Ovary (tissue), 9 donors: ENCODE measurements around the gene KIAA1755. TPM values are rescaled to one million over a fixed set of nuclear protein-coding genes. Genes with fewer than 3 reads are reported as not detected.
"Not testable (repeated sequence)": the region's sequence is repeated elsewhere in the genome, so short reads cannot be mapped to it uniquely, and the experiment has no call there.

Source experiments
- DNase-seq, 5 donors: peaks; one replicate each; pipeline ENCODE4 v3.0.0-alpha.2; 2019 to 2020
- H3K27ac ChIP-seq, 2 donors: fragments of 200-600 bp; one replicate each; pipeline versions ENCODE4 v1.5.1 to v1.8.0; 2019 to 2022
- H3K27me3 ChIP-seq: fragments of 200-600 bp; one replicate; pipeline ENCODE4 v1.8.0; 2022
- H3K36me3 ChIP-seq: fragments of 200-600 bp; sonication (generic); one replicate; pipeline ENCODE4 v1.5.1; 2019
- H3K4me1 ChIP-seq: one replicate; pipeline ENCODE4 v1.8.1; 2013; ENCODE audit warnings: mild to moderate bottlenecking, moderate library complexity; ENCODE audit not compliant: insufficient read depth
- H3K4me3 ChIP-seq: fragments of 200-600 bp; sonication (generic); one replicate; pipeline ENCODE4 v1.5.1; 2017
- H3K9me3 ChIP-seq, 2 donors: fragments of 200-600 bp in 1 of 2; sonication (generic) in 1 of 2; one replicate each; pipeline versions ENCODE4 v1.5.1 to v1.8.1; 2013 to 2019; ENCODE audit warnings: mild to moderate bottlenecking in 1 of 2, moderate library complexity in 1 of 2
- EP300 ChIP-seq: sonication (generic); formaldehyde crosslinking; IDR thresholded peaks from one replicate; pipeline ENCODE4 v1.6.1; 2017; ENCODE audit warnings: antibody characterized with exemption
- POLR2A ChIP-seq: fragments of 450-650 bp; IDR thresholded peaks from one replicate; pipeline ENCODE4 v1.6.1; 2017; ENCODE audit warnings: antibody characterized with exemption, mild to moderate bottlenecking, moderate library complexity
- WGBS, 3 donors: extraction: QIAGEN DNeasy Blood & Tissue Kit in 1 of 3; methylation state at CpG; one replicate each; pipeline versions ENCODE4 v1.1.5 to v1.1.7; 2013 to 2017; 5-methylcytosine and 5-hydroxymethylcytosine counted together
- intact Hi-C, 4 donors: fragments of 100-400 bp; cut with DNase I; formaldehyde crosslinking; loops; one replicate each; pipeline versions ENCODE4 v1.11.0 to v1.15.1; 2022 to 2023
- polyA plus RNA-seq, 2 donors: library from polyadenylated mRNA; stranded (reverse); fragments of 200-250 nt in 1 of 2; fragments of 350-450 nt in 1 of 2; fragmentation: Illumina TruSeq in 1 of 2; extraction: RNeasy Lipid Tissue Mini Kit (QIAGEN cat#74804) in 1 of 2; gene quantifications; one replicate each; pipeline ENCODE4 v1.2.3, GENCODE V29; 2013 to 2014
- total RNA-seq, 7 donors: library from RNA; depleted of rRNA in 2 of 7; stranded (reverse); fragments of >200 nt in 2 of 7; fragmentation: NEBNext Ultra II Directional in 3 of 7; extraction: Animal tissue kit (Norgen Biotek cat#: 25700) in 3 of 7; gene quantifications; one replicate each; pipeline versions ENCODE4 v1.1.0 to v1.2.4, GENCODE V29; 2016 to 2023
- TF ChIP-seq, protein P1 (sequence below), 3 donors: fragments of 450-650 bp in 2 of 3; fragments of 200-600 bp in 1 of 3; IDR thresholded peaks; one replicate each; pipeline versions ENCODE4 v1.5.1 to v1.8.0; 2016 to 2022; ENCODE audit warnings: antibody characterized with exemption in 3 of 3, mild to moderate bottlenecking in 1 of 3
- donor health status: DM: no; HTN: no; CAD: no; lungs with moderate emphysema.
- donor health status: DM: no; HTN: no; CAD: no.
- donor health status: Bipolar disorder and iron deficiency.
- donor health status: DM: yes; HTN: yes; CAD: no.
- donor health status: DM: no; HTN: no; CAD: no.
- donor health status: DM: yes; HTN: yes; CAD: no.

KIAA1755 gene
- total and polyA plus RNA-seq, 9 donors, result 4.4 to 29.7 (median 12.0) TPM

DNA sequence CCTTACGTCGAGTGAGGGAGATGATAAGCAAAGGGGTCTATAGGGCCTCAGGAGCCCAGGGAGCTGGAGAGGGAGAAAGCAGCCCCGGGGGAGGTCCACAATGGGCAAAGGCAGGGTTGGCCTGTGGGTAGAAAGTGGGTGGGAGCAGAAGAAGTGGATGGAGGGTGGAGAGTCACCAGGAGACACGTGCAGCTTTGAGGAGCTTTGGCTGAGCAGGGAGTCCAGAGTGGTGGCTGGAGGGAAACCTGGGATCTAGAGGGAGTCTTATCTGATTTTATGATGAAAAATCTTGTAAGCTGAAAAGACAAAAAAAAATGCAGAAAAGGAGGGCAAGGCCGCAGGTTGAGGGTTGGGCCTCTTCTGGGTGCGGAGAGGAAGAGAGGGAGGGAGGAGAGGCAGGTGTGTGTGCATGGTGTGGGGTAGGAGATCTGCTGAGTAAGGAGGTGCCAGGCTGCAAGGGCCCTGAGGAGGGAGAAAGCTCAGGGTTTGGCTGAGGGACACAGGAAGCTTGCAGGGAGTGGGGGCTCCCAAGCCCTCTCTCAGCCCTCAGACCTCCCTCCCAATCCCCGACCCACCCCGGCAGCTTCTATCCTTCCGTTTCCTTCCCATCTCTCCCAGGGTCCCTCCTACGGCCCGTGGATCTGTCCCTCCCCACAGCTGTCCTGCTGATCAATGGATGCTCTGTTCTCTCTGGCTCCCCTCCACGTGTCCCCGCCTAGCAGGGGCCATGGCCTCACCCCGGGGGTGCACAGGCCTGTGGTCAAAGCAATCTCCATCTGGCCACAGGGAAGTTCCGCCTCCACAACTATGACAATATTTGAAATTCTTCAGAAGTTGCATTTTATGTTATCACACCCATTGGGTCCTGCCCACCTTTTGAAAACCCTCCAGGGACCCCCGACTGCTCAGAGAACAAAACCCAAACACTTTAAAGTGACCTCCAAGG is 26.3 kb upstream of the KIAA1755 start:
- 30 to 33% (median 32%) methylated on average over 16 of the region's 16 CpGs for WGBS, 3 donors
- DNase-seq, result peak in 1 of 5 donors; percentile 46

DNA sequence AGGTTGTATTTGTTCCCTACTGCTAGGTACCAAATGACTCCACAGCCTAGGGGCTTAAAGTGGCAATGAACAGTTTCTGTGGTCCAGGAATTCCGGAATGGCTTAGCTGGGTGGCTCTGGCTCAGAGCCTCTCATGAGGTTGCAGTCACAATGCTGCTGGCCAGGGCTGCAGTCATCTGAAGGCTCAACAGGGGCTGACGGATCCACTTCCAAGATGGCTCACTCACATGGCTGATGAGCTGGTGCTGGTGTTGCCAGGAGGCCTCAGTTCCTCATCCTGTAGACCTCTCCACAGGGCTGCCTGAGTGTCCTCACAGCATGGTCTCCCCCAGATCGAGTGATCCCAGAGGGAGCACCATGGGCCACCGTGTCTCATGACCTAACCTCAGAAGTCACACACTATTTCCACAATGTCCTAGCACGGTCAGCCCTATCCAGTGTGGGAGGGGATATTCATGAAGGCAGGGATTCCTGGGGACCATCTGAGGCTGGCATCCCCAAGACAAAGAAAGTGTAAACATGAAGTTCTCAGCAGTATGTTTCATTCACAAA is 24.4 kb upstream of the KIAA1755 start:
- H3K4me3 ChIP-seq, result no peak overlapping the region
- TF ChIP-seq POLR2A, result no peak
- no peak for TF ChIP-seq EP300
- TF ChIP-seq, protein P1, sequence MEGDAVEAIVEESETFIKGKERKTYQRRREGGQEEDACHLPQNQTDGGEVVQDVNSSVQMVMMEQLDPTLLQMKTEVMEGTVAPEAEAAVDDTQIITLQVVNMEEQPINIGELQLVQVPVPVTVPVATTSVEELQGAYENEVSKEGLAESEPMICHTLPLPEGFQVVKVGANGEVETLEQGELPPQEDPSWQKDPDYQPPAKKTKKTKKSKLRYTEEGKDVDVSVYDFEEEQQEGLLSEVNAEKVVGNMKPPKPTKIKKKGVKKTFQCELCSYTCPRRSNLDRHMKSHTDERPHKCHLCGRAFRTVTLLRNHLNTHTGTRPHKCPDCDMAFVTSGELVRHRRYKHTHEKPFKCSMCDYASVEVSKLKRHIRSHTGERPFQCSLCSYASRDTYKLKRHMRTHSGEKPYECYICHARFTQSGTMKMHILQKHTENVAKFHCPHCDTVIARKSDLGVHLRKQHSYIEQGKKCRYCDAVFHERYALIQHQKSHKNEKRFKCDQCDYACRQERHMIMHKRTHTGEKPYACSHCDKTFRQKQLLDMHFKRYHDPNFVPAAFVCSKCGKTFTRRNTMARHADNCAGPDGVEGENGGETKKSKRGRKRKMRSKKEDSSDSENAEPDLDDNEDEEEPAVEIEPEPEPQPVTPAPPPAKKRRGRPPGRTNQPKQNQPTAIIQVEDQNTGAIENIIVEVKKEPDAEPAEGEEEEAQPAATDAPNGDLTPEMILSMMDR (IDR thresholded peaks at IDR 0.05), result no peak
- no peaks in the 10 kb centered on the region for H3K9me3 ChIP-seq
- 97 to 100% (median 99%) methylated on average over 5 of the region's 5 CpGs for WGBS, 3 donors
- peaks cover 6% of the 10 kb centered on the region for H3K4me1 ChIP-seq
- H3K27ac ChIP-seq, result no peak overlapping the region
- H3K27me3 ChIP-seq, result no peaks in the 10 kb centered on the region
- DNase-seq, result no peak
- intact Hi-C loops, result no loop called here
- H3K36me3 ChIP-seq, result no peaks in the 10 kb centered on the region

More for the DNA sequence above, 26.3 kb upstream of the KIAA1755 start:
- TF ChIP-seq, protein P1 (IDR thresholded peaks at IDR 0.05), result no peak
- TF ChIP-seq EP300 (no peak), POLR2A (no peak)
- Histone ChIP-seq H3K27ac (peak overlapping the region in 1 of 2 donors; percentile 42), H3K27me3 (no peaks in the 10 kb centered on the region), H3K4me3 (no peak overlapping the region), H3K4me1 (peaks cover 6% of the 10 kb centered on the region), H3K9me3 (no peaks in the 10 kb centered on the region), H3K36me3 (no peaks in the 10 kb centered on the region)
- intact Hi-C loops, result no loop called here

DNA sequence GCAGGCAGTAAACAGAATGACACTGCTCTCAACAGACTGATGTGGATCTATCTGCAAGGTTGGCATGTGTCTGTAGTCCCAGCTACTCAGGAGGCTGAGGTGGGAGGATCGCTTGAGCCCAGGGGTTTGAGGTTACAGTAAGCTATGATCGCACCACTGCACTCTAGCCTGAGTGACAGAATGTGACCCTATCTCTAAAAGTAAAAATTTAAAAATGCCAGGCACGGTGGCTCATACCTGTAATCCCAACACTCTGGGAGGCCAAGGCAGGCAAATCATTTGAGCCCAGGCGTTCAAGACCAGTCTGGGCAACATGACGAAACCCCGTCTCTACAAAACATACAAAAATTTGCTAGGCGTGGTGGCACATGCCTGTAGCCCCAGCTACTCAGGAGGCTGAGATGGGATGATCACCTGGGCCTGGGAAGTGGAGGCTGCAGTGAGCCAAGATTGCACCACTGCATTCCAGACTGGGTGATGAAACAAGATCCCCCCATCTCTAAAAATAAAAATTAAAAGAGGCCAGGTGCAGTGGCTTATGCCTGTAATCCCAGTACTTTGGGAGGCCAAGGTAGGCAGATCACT is 23.6 kb upstream of the KIAA1755 start:
- H3K9me3 ChIP-seq, H3K4me3 ChIP-seq, H3K27me3 ChIP-seq, H3K4me1 ChIP-seq, H3K27ac ChIP-seq, H3K36me3 ChIP-seq, intact Hi-C loops, DNase-seq: not testable (repeated sequence)
- whole genome bisulfite sequencing, 3 donors, result 95 to 98% (median 96%) methylated on average over 7 of the region's 7 CpGs

DNA sequence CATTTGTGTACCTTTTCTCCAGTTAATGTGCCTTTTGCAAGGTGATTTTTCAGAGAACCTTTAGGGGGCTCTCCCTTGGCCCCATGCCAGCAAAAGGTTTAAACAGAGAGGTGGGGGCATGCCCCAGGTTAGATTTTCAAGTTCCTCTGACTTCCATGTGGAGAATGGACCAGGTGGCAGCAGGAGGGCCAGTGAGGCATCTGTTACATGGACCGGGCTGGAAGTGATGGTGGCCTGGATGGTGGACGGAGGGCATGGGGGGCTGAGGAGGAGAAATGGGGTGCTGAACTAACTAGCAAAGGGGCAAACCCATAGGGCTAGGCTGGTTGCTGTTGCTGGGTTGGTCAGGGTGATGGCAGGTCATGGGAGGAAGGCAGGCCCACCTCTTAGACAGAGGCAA is 22.7 kb upstream of the KIAA1755 start:
- no peak for DNase-seq
- WGBS, 3 donors, result 95 to 100% (median 98%) methylated on average over 2 of the region's 2 CpGs
- Histone ChIP-seq H3K4me1 (peaks cover 8% of the 10 kb centered on the region), H3K4me3 (no peak overlapping the region), H3K27me3 (no peaks in the 10 kb centered on the region), H3K9me3 (no peaks in the 10 kb centered on the region), H3K36me3 (no peaks in the 10 kb centered on the region), H3K27ac (no peak overlapping the region)
- intact Hi-C loops, result no loop called here
- no peak for TF ChIP-seq EP300
- no peak for TF ChIP-seq POLR2A
- TF ChIP-seq, protein P1 (IDR thresholded peaks at IDR 0.05), result no peak

DNA sequence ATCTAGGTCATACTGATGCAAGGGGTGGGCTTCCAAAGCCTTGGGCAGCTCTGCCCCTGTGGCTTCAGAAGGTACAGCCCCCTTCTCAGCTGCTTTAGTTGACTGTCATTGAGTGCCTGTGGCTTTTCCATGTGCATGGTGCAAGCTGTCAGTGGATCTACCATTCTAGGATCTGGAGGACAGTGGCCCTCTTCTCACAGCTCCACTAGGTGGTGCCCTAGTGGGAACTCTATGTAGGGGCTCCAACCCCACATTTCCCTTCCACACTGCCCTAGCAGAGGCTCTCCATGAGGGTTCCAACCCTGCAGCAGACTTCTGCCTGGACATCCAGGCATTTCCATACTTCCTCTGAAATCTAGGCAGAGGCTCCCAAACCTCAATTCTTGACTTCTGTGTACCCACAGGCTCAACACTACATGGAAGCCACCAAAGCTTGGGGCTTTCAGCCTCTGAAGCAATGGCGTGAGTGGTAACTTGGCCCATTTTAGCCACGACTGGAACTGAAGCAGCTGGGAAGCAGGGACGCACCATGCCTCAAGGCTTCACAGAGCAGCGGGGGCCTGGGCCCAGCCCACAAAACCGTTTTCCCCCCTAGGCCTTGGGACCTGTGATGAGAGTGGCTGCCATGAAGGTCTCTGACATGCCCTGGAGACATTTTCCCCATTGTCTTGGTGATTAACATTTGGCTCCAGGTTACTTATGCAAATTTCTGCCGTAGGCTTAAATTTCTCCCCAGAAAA is 20.8 kb upstream of the KIAA1755 start:
- H3K4me1 ChIP-seq, H3K9me3 ChIP-seq, H3K4me3 ChIP-seq, H3K36me3 ChIP-seq, H3K27me3 ChIP-seq, intact Hi-C loops, H3K27ac ChIP-seq: not testable (repeated sequence)
- peak in 1 of 5 donors; percentile 4 for DNase-seq
- 93 to 96% (median 96%) methylated on average over 6 of the region's 6 CpGs for WGBS, 3 donors
